ENCODE measurements around the gene GASK1A. TPM values are rescaled to one million over a fixed set of nuclear protein-coding genes. Genes with fewer than 3 reads are reported as not detected.

The GASK1A gene
- total and polyA plus RNA-seq, 7 donors = 0.92 to 32.7 (median 8.1) TPM

DNA sequence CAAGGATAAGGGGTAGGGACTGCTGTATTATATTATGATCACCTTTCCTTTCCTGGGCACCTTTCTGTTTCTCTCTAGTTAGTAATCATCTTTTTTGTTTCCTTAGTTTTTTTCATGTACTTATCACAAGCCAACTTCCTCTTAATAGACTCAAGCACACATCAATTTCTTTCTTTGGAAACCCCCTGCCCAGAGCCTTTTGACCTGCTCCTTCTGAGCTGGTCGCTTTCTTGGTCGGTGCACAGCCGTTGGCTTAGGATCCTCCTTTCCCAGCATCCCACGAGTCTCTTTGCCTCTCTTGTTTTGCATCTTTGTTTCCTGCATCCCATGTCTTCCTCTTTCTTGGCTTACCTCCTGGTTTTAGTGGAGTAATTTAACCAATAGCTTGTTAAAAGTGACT lies 26.9 kb downstream of the GASK1A start:
- 59 to 67% methylated on average over 4 of the region's 4 CpGs for WGBS, 2 donors
- no peak overlapping the region for H3K4me3 ChIP-seq
- H3K4me1 ChIP-seq = peaks cover 0 to 34% (median 23%) of the 10 kb centered on the region in 4 donors
- TF ChIP-seq POLR2A (IDR thresholded peaks at IDR 0.05) = no peak
- TF ChIP-seq, protein P1, sequence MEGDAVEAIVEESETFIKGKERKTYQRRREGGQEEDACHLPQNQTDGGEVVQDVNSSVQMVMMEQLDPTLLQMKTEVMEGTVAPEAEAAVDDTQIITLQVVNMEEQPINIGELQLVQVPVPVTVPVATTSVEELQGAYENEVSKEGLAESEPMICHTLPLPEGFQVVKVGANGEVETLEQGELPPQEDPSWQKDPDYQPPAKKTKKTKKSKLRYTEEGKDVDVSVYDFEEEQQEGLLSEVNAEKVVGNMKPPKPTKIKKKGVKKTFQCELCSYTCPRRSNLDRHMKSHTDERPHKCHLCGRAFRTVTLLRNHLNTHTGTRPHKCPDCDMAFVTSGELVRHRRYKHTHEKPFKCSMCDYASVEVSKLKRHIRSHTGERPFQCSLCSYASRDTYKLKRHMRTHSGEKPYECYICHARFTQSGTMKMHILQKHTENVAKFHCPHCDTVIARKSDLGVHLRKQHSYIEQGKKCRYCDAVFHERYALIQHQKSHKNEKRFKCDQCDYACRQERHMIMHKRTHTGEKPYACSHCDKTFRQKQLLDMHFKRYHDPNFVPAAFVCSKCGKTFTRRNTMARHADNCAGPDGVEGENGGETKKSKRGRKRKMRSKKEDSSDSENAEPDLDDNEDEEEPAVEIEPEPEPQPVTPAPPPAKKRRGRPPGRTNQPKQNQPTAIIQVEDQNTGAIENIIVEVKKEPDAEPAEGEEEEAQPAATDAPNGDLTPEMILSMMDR (IDR thresholded peaks at IDR 0.05) = no peak
- TF ChIP-seq POLR2AphosphoS5 (IDR thresholded peaks at IDR 0.05) = no peak
- TF ChIP-seq EP300 (IDR thresholded peaks at IDR 0.05) = no peak
- DNase-seq = no peak
- intact Hi-C loops (cut with DNase I) = no loop called here
- no peaks in the 10 kb centered on the region for H3K9me3 ChIP-seq
- no peak overlapping the region for H3K27ac ChIP-seq
- H3K27me3 ChIP-seq = no peaks in the 10 kb centered on the region
- no peaks in the 10 kb centered on the region for H3K36me3 ChIP-seq

DNA sequence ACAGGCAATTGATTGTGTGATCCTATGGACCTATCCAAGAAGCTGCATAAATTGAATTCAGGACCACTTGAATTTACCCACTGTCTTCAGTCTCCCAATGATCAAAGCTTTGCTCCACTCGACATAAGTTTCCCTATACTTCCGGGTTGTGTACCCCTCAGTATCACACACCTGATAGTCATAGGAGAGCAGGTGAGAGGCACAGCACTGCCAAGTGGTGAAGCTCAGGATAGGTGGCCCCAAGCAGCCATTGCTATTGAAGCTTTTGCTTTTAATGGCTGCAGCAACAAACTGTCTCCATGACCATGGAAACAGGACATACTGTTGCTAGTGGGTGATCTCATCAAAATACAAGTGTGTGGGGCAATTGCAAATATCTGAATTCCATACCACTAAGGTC lies 27.7 kb downstream of the GASK1A start:
- 87 to 91% methylated on average over 2 of the region's 2 CpGs for WGBS, 2 donors
- peaks cover 0 to 26% (median 15%) of the 10 kb centered on the region in 4 donors for H3K4me1 ChIP-seq
- H3K9me3 ChIP-seq = no peaks in the 10 kb centered on the region
- intact Hi-C loops (cut with DNase I) = no loop called here
- TF ChIP-seq, protein P1 (IDR thresholded peaks at IDR 0.05) = no peak
- TF ChIP-seq EP300 (IDR thresholded peaks at IDR 0.05) (no peak), POLR2A (IDR thresholded peaks at IDR 0.05) (no peak), POLR2AphosphoS5 (IDR thresholded peaks at IDR 0.05) (no peak)
- no peaks in the 10 kb centered on the region for H3K27me3 ChIP-seq
- H3K36me3 ChIP-seq = no peaks in the 10 kb centered on the region
- no peak overlapping the region for H3K27ac ChIP-seq
- DNase-seq = no peak
- no peak overlapping the region for H3K4me3 ChIP-seq

DNA sequence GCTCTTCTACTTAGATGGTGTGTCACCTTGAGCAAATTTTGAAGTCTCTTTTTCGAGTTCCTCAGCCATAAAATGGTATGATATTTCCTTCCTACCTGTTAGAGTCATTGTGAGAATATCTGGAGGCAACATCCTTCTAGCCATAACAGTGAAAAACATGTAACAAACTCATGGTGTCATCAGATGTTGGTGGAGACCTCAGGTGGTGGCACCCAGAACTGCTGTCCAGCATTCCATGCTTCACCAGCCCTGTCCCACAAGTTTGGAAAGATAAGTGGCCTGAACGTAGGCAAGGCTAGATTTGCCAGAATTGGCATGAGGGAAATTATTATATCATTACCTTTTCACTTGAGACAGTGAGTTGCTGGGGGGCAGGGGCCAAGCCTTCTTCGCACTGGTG lies 30.4 kb downstream of the GASK1A start:
- Histone ChIP-seq H3K4me1 (peaks cover 0 to 4% (median 0%) of the 10 kb centered on the region in 4 donors), H3K36me3 (no peaks in the 10 kb centered on the region), H3K27me3 (no peaks in the 10 kb centered on the region), H3K9me3 (no peaks in the 10 kb centered on the region), H3K4me3 (no peak overlapping the region), H3K27ac (no peak overlapping the region)
- intact Hi-C loops (cut with DNase I) = no loop called here
- WGBS, 2 donors = 85% methylated on average over 3 of the region's 3 CpGs
- no peak for DNase-seq
- TF ChIP-seq POLR2A (IDR thresholded peaks at IDR 0.05) (no peak), EP300 (IDR thresholded peaks at IDR 0.05) (no peak), POLR2AphosphoS5 (IDR thresholded peaks at IDR 0.05) (no peak)
- TF ChIP-seq, protein P1 (IDR thresholded peaks at IDR 0.05) = no peak

GRCh38 chr3:43010638-43011037 lies 31.5 kb downstream of the GASK1A start:
- intact Hi-C loops (cut with DNase I) = no loop called here
- Histone ChIP-seq H3K27ac (no peak overlapping the region), H3K9me3 (no peaks in the 10 kb centered on the region), H3K4me1 (peaks cover 0 to 4% (median 0%) of the 10 kb centered on the region in 4 donors), H3K4me3 (no peak overlapping the region), H3K36me3 (no peaks in the 10 kb centered on the region), H3K27me3 (no peaks in the 10 kb centered on the region)
- no peak for DNase-seq
- TF ChIP-seq EP300 (IDR thresholded peaks at IDR 0.05) = no peak

- WGBS, 2 donors = 77 to 78% methylated on average over 3 of the region's 3 CpGs
- DNase-seq = no peak
These were observed 32.5 kb downstream of the GASK1A start for GRCh38 chr3:43011638-43012037.

More at GRCh38 chr3:43011638-43012037, 32.5 kb downstream of the GASK1A start:
- intact Hi-C loops (cut with DNase I) = no loop called here
- Histone ChIP-seq H3K4me3 (no peak overlapping the region), H3K27me3 (no peaks in the 10 kb centered on the region), H3K36me3 (no peaks in the 10 kb centered on the region), H3K9me3 (no peaks in the 10 kb centered on the region), H3K4me1 (peaks cover 0 to 4% (median 0%) of the 10 kb centered on the region in 4 donors), H3K27ac (no peak overlapping the region)
- TF ChIP-seq EP300 (IDR thresholded peaks at IDR 0.05) (no peak), POLR2AphosphoS5 (IDR thresholded peaks at IDR 0.05) (no peak), POLR2A (IDR thresholded peaks at IDR 0.05) (no peak)
- TF ChIP-seq, protein P1 (IDR thresholded peaks at IDR 0.05) = no peak

All from sigmoid colon (tissue), 7 donors.